ENCODE measurements around the gene MARVELD3. TPM values are rescaled to one million over a fixed set of nuclear protein-coding genes. Genes with fewer than 3 reads are reported as not detected.
"Not testable (repeated sequence)": the region's sequence is repeated elsewhere in the genome, so short reads cannot be mapped to it uniquely, and the experiment has no call there.

Gene MARVELD3
- total and polyA plus RNA-seq, 2 donors from 2014 or later, result 10.3 to 10.6 TPM

GRCh38 chr16:71681360-71681759 lies 55.4 kb downstream of the MARVELD3 start:
- no peak for DNase-seq
- TF ChIP-seq CTCF (IDR thresholded peaks at IDR 0.05; ENCODE audit: borderline replicate concordance, extremely low read depth, insufficient read depth), result no peak
- intact Hi-C loops (cut with DNase I), result no loop called here
- Histone ChIP-seq H3K27me3 (ENCODE audit: control insufficient read depth, insufficient read depth, low read length) (no peaks in the 10 kb centered on the region), H3K27ac (ENCODE audit: low read depth in 2 of 2, low read length in 2 of 2) (no peak overlapping the region), H3K9ac (ENCODE audit: low read length in 3 of 3) (no peak overlapping the region), H3K36me3 (ENCODE audit: control insufficient read depth in 2 of 3, insufficient read depth in 3 of 3, low read length in 3 of 3) (peaks cover 0 to under 1% (median 0%) of the 10 kb centered on the region in 3 donors), H3K9me3 (ENCODE audit: control insufficient read depth in 2 of 3, insufficient read depth in 1 of 3, low read length in 3 of 3) (no peaks in the 10 kb centered on the region), H3K4me1 (ENCODE audit: control insufficient read depth in 2 of 3, insufficient read depth in 2 of 3, low read depth in 1 of 3, low read length in 3 of 3) (no peaks in the 10 kb centered on the region), H3K4me3 (ENCODE audit: low read length in 3 of 3) (no peak overlapping the region)
- no peak for FAIRE-seq

- DNase-seq; H3K27ac ChIP-seq (ENCODE audit: low read depth in 2 of 2, low read length in 2 of 2); H3K9me3 ChIP-seq (ENCODE audit: control insufficient read depth in 2 of 3, insufficient read depth in 1 of 3, low read length in 3 of 3); FAIRE-seq; H3K4me1 ChIP-seq (ENCODE audit: control insufficient read depth in 2 of 3, insufficient read depth in 2 of 3, low read depth in 1 of 3, low read length in 3 of 3); H3K36me3 ChIP-seq (ENCODE audit: control insufficient read depth in 2 of 3, insufficient read depth in 3 of 3, low read length in 3 of 3); intact Hi-C loops (cut with DNase I); H3K9ac ChIP-seq (ENCODE audit: low read length in 3 of 3); H3K4me3 ChIP-seq (ENCODE audit: low read length in 3 of 3); H3K27me3 ChIP-seq (ENCODE audit: control insufficient read depth, insufficient read depth, low read length): not testable (repeated sequence)
Measured at GRCh38 chr16:71684280-71684679, 58.3 kb downstream of the MARVELD3 start.

Other genes with a start within 250 kb of the MARVELD3 start
- not detected for gene TLE7, start 184.1 kb upstream of the MARVELD3 start, total RNA-seq
- not detected for gene TLE7, start 184.1 kb upstream of the MARVELD3 start, polyA plus RNA-seq (ENCODE audit: insufficient read depth, low read depth, low replicate concordance)
- 9.9 TPM for gene ZNF23, start 163.9 kb upstream of the MARVELD3 start, total RNA-seq
- 7.3 TPM for gene ZNF23, start 163.9 kb upstream of the MARVELD3 start, polyA plus RNA-seq (ENCODE audit: insufficient read depth, low read depth, low replicate concordance)
- gene ZNF19, start 136.9 kb upstream of the MARVELD3 start, total RNA-seq, result 22.3 TPM
- 5.9 TPM for gene ZNF19, start 136.9 kb upstream of the MARVELD3 start, polyA plus RNA-seq (ENCODE audit: insufficient read depth, low read depth, low replicate concordance)
- not detected for gene CHST4, start 99.8 kb upstream of the MARVELD3 start, total RNA-seq
- gene CHST4, start 99.8 kb upstream of the MARVELD3 start, polyA plus RNA-seq (ENCODE audit: insufficient read depth, low read depth, low replicate concordance), result not detected
- gene TAT, start 49.1 kb upstream of the MARVELD3 start, total RNA-seq, result not detected
- gene TAT, start 49.1 kb upstream of the MARVELD3 start, polyA plus RNA-seq (ENCODE audit: insufficient read depth, low read depth, low replicate concordance), result not detected
- gene PHLPP2, start 98.5 kb downstream of the MARVELD3 start, total RNA-seq, result 7.1 TPM
- gene PHLPP2, start 98.5 kb downstream of the MARVELD3 start, polyA plus RNA-seq (ENCODE audit: insufficient read depth, low read depth, low replicate concordance), result 2.8 TPM
- gene AP1G1, start 182.7 kb downstream of the MARVELD3 start, total RNA-seq, result 111 TPM
- 28.0 TPM for gene AP1G1, start 182.7 kb downstream of the MARVELD3 start, polyA plus RNA-seq (ENCODE audit: insufficient read depth, low read depth, low replicate concordance)
- gene ATXN1L, start 219.8 kb downstream of the MARVELD3 start, total RNA-seq, result 37.5 TPM
- gene ATXN1L, start 219.8 kb downstream of the MARVELD3 start, polyA plus RNA-seq (ENCODE audit: insufficient read depth, low read depth, low replicate concordance), result 7.4 TPM